GM19351 (cell line): ENCODE measurements around the gene SP7.
"Not testable (repeated sequence)": the region's sequence is repeated elsewhere in the genome, so short reads cannot be mapped to it uniquely, and the experiment has no call there.

ENCODE experiments used
- ATAC-seq: cut with Tn5 transposase; IDR thresholded peaks from one replicate; pipeline ENCODE4 v1.9.1; 2021; ENCODE audit warnings: mild to moderate bottlenecking, moderate library complexity; ENCODE audit not compliant: unreplicated experiment

The SP7 gene

DNA sequence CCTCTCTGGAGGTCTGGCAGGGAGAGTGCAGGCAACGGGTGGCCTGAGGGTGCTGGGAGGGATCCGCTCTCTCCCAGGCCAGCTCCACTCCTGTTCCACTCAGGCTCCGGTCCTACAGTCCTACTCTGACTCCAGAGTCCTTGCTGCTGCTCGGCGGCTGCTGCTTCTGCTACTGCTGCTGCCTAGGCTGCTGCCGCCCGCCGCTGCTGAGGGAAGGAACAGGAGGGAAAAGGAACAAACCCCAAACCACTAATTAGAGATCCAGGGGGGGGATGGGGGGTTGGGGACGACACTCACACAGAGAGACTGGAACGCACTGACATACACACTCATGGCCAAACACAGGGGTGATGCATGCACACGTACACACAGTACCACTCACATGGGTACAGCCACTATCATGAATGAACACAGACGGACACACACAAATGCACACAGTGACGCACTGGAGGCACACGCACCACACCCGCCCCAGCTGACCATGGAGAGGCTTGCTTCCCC is at the start of gene SP7:
SP7 (minus strand) TSS at position 174 of the 501 bp plus-strand sequence. CDS start 708 bp downstream, outside the sequence.
- ATAC-seq = no peak

DNA sequence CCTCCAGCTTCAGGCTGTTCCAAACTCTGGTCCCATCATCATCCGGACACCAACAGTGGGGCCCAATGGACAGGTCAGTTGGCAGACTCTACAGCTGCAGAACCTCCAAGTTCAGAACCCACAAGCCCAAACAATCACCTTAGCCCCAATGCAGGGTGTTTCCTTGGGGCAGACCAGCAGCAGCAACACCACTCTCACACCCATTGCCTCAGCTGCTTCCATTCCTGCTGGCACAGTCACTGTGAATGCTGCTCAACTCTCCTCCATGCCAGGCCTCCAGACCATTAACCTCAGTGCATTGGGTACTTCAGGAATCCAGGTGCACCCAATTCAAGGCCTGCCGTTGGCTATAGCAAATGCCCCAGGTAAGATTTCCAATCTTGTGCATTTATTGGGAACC is 47.1 kb upstream of the SP7 start:
- no peak for ATAC-seq

DNA sequence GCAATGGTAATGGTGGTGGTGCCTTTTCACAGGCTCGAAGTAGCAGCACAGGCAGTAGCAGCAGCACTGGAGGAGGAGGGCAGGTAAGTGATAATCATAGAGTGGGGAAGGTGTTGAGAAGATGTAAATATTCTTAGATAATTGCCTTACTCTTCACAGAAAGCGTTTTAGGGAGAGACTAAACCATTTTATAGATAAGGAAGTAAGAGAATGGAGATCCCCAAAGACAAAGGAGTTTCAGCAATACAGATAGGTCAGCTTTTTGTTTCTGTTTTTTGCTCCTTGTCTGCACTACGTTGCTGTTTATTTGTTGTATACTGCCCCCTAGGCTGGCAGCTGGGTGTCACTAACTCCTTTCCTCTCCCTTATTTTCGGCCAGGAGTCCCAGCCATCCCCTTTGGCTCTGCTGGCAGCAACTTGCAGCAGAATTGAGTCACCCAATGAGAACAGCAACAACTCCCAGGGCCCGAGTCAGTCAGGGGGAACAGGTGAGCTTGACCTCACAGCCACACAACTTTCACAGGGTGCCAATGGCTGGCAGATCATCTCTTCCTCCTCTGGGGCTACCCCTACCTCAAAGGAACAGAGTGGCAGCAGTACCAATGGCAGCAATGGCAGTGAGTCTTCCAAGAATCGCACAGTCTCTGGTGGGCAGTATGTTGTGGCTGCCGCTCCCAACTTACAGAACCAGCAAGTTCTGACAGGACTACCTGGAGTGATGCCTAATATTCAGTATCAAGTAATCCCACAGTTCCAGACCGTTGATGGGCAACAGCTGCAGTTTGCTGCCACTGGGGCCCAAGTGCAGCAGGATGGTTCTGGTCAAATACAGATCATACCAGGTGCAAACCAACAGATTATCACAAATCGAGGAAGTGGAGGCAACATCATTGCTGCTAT is 45.8 kb upstream of the SP7 start:
- no peak for ATAC-seq

DNA sequence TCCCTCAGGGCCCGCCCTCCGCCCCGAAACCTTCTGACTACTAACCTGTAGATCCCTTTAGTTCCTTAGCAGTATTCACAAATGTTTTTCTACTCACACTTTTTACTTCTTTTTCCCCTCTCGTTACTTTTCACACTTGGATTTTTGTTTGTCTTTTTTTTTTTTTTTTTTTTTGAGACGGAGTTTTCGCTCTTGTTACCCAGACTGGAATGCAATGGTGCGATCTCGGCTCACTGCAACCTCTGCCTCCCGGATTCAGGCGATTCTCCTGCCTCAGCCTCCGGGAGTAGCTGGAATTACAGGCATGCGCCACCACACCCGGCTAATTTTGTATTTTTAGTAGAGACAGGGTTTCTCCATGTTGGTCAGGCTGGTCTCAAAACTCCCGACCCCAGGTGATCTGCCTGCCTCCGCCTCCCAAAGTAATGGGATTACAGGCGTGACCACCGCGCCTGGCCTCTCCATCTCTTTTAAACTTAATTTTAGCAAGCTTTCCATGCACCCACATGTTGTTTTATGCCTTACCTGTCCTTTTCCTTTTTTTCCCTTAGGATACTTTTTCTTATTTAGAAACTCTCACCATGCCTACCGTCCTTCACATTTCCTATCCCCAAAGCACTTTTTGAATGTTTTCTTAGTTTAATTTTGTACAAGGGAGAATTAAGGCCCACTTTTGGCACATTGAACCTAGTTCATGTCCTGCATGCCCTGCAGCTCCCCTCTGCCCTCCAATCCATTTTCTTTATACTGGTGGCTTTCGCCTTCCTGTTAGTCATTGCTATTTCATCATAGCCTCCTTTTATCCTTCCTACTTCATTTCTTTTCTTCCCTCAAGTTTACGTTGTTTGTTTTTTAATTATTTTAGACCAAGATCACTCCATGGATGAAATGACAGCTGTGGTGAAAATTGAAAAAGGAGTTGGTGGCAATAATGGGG is 44.9 kb upstream of the SP7 start:
- ATAC-seq = no peak

DNA sequence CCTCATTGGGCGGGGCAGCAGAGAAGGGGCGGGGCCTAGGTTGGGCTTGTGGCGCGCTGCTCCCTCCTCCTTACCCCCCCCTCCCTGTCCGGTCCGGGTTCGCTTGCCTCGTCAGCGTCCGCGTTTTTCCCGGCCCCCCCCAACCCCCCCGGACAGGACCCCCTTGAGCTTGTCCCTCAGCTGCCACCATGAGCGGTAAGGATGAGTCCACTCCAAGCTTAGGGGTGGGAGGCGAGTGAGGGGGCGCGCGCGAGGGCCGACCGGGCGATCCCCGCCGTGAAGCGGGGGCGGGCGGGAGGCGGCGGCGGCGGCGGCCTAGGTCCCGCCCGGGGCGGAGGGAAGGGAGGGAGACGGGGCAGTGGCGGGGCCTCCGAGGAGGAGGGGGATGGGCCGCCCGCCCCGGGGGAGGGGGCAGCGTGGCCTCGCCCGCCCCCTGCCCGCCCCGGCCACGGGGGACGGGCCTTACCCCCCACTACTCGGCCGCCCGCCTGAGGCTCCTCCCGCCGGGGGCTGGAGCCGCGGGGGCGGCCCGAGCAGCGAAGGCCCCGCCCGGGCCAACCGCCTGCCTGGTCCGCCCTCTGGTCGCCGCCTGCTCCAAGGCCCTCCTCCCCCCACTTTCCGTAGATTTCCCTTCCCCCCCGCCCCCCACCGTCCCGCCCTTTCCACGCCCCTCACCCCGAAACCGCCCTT is 44.1 kb upstream of the SP7 start, which contains the start of gene SP1:
SP1 (plus strand) TSS at position 73 of the 690 bp plus-strand sequence; CDS start at position 189, 116 bp downstream.
- ATAC-seq = peak; percentile 35

DNA sequence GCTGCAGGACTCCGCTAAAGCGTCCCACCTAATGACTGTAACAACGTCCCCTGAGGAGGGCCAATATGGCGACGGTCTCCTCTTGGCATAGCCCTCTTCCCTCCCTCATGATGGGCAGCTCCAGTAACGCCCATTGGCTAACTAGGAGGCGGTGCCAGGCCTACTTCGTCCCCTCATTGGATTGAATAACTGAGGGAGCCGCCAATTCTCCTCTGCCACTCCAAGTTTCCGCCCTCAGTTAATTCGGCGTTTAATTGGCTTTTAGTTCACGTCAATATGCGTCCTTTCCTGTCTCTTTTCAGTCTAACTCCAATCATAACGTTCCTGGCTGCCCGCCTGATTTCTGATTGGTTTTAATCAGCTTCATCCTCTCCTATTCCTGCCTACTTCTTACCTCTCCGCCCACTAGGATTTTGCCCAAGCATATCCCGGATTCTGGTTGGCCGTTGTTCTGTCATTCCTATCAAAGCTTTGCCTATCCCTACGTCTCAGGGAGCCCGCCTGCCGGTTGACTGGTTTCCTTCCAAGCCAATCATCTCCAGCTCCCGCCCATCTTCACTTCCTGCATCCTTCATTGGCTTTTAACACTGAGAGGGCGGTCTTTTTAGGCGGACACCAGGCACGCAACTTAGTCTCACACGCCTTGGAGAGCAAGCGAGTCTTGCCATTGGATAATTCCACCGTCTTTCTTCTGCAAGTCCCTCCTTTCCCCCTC is 43.4 kb upstream of the SP7 start:
- ATAC-seq = peak; percentile 67

DNA sequence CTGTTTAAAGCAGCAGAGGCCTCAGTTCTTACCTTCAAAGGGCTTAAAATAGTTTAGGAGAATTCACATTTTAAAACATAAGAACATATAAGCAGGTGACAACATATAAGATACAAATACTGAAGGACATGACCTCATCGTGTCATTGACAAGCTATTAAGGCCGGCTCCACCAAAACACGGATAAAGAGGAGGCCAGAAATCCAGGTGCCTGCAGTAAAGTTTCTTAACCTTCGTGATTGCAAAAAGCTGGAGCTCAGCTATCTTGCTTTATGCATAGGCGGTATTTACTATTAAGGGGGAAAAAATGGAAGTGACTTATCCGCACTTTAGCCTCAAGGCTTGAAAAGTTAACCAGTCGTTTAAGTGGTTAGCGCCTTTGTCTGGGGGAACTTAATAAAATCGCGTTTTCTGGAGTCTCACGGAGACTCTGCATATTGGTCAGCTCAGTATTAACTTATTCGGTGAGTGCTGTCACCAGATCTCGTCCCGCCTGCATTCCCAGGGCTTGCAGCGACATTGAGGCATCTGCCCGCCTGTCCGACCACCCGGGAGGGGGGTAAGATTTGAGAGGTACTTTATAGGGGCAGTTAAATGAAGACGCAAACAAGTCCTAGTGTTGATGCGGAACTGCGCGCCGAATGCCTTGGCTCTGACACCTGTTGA is 42.7 kb upstream of the SP7 start:
- ATAC-seq = no peak

DNA sequence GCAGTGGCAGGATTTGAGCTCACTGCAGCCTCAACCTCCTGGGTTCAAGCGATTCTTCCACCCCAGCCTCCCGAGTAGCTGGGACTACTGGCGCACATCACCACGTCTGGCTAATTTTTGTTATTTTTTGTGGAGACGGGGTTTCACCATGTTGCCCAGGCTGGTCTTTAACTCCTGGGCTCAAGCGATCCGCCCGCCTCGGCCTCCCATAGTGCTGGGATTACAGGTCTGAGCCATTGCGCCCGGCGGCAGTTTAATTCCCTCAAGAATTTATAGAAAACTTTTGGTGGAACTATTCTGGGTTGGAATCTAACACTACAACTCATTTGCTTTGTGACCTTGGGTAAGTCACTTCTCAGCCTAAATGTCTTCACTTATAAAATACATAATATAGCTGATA is 42.1 kb upstream of the SP7 start:
- ATAC-seq = no peak

DNA sequence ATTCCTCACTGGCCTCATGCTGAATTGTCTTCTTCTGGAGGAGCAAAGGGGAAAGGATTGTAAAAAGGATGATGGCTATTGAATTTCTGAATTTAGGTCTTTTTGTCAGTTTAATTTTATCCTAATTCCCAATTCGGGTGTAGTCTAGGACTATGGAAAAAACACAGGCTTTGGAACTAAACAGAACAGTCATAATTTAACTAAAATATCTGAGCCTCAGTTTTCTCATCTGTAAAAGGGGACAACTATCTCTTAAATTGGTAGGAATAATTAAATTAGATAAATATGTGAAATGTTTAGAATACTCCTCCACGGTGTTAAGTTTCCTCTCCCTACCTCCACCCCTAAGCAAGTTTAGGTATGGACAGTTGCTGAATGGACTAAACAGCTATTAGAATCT is 40.6 kb upstream of the SP7 start:
- no peak for ATAC-seq

DNA sequence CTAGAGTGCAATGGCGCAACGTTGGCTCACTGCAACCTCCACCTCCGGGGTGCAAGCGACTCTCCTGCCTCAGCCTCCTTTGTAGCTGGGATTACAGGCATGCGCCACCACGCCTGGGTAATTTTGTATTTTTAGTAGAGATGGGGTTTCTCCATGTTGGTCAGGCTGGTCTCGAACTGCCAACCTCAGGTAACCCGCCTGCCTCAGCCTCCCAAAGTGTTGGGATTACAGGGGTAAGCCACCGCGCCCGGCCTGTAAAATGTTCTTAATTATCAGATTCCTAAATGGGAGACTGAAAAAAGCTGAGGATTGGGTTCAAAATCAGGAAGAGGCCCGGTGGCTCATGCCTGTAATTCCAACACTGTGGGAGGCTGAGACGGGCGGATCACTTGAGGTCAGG is 38.1 kb upstream of the SP7 start:
- ATAC-seq = not testable (repeated sequence)

DNA sequence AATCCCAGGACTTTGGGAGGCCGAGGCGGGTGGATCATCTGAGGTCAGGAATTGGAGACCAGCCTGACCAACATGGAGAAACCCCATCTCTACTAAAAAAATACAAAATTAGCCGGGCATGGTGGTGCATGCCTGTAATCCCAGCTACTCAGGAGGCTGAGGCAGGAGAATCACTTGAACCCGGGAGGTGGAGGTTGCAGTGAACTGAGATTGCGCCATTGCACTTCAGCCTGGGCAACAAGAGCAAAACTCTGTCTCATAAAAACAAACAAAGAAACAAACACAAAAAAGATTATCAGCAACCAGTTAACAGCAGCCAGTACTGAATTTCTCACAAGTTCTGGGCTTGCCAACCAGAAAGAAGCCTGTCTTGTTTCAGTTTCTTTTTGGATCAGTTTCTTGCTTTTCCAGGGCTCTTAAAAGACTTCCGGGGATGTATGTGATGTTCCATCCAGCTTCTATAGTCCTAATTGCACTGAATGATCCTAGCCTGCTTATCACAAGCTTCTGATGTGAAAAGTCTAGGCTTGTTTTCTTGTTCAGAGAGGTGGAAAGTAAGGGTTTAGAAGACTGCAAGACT is 37.5 kb upstream of the SP7 start:
- not testable (repeated sequence) for ATAC-seq

DNA sequence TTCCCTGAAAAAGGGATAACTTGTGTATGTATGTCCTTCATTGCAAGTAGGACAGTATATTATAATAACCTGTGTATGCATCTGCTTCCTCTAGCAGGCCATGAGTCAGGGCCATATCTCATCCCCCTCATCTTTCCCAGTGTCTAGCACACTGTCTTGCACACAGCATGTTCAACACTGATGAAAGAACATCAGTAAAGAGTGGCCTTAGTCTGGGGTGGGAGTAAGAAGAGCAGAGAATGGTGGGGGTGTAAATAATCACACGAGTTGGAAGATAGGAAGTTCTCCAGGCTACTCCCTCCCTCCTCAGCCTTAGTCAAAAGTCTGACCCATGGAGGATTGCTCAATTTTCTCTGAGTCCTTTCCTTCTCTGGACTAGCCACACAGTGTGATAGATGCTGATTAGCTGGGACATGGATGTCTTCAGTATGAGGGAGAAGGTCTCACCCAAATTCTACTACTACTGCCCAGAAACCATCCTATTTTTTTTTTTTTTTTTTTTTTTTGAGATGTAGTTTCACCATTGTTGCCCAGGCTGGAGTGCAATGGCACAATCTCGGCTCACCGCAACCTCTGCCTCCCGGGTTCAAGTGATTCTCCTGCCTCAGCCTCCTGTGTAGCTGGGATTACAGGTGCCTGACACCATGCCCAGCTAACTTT is 29.2 kb upstream of the SP7 start:
- no peak for ATAC-seq

DNA sequence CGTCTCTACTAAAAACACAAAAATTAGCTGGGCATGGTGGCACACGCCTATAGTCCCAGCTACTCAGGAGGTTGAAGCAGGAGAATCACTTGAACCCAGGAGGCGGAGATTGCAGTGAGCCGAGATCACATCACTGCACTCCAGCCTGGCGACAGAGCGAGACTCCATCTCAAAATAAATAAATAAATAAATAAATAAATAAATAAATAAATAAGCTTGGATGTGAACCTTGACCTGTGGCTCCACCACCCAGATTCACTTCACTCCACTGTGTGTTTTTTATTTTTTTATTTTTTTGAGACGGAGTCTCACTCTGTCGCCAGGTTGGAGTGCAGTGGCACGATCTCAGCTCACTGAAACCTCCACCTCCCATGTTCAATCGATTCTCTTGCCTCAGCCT is 25.5 kb upstream of the SP7 start:
- not testable (repeated sequence) for ATAC-seq

DNA sequence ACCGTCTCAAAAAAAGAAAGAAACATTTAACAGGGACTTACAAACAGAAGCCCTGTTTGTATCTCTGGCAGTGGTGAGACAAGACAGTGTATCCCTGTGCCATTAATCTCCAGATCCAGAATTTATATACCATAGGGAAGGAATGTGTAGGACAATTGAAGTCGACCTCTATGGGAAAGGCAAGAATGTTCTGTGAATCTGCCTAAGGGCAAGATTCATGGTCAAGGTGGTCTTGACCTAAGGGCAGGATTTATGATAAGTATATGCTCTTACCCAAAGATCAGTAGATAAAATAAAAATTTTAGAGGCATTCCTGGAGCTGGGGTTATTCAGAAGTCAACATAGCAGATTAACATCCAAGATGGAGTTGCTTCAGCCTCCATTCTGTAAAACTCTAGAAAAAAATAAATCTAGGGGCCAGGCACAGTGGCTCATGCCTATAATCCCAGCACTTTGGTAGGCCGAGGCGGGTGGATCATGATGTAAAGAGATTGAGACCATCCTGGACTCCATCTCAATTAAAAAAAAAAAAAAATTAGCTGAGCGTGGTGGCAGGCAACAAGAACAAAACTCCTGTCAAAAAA is 22.8 kb upstream of the SP7 start:
- no peak for ATAC-seq

DNA sequence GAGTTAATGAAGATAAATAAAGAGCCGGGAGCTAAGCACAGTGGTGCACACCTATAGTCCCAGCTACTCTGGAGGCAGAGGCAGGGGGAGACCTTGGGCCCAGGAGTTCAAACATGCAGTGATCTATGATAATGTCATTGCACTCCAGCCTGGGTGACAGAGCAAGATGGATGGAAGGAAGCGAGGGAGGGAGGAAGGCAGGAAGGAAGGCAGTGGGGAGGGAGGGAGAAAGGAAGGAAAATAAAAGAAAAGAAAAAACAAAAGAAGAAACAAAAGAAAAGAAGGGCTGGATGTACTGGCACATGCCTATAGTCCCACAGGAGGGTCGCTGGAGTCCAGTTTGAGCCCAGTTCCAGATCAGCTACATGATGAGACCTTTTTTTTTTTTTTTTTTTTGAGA is 19.0 kb upstream of the SP7 start:
- ATAC-seq = no peak

DNA sequence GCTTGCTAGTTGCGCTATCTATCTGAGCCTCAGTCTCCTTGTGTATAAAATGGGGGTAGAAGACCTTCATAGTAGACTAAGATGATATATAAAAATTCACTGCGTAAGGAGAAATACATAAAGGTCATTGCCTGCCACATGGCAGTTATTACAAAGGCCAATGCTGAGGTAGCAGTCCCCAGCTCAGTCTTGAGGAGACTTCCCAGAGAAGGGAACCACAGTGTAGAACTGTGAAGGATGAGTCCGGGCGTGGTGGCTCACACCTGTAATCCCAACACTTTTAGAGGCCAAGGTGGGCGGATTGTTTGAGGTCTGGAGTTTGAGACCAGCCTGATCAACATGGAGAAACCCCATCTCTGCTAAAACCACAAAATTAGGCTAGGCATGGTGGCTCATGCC is 17.1 kb upstream of the SP7 start:
- ATAC-seq = no peak

DNA sequence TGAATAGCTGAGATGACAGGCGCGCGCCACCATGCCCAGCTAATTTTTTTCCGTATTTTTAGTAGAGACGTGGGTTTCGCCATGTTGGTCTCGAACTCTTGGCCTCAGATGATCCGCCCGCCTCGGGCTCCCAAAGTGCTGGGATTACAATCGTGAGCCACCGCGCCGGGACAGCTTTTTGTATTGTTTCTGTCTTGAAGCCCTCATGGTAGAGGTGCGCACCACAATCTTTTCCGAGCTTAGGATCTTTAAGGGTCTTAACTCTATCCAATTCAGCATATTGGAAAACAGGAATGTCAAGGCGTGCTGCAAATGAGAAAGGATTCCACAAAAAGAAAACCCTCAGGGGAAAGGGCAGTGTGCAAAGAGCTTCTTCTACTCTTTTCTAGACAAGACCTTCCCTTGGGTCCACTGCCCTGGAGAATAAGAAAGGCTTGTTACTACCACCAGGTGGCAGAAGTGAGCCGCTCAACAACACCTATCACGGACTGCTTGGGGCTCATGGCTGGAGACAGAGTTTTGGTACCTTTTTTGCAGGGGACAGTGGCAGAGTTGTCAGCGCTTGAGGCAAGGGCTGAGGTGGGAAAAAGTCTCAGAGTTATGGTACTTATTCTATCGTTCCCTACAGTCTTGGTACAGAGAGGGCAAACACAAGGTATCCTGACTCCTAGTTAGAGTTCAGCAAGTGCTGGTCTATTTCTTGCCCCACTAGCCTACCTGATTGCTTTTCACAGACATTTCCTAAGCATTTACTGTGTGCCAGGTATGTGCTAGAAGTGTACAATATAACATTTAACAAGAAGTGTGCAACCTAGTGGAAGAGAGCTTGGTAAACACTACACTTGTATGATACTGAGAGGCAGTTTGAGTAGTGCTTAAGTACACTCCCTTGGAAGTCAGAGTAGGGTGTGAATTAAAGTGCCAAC is 16.4 kb upstream of the SP7 start:
- peak; percentile 66 for ATAC-seq
